ENCODE results near the gene PDE7B.

The PDE7B gene

GRCh38 chr6:135852746-135853145 is 1.2 kb downstream of the PDE7B start:
- no peaks in the 10 kb centered on the region for H3K36me3 ChIP-seq (replicated peaks)
- no peaks in the 10 kb centered on the region for H3K27me3 ChIP-seq (replicated peaks)
- peak overlapping the region; percentile 78 for H3K27ac ChIP-seq
- H3K4me3 ChIP-seq (ENCODE audit: low read depth, low read length) = peak overlapping the region; percentile 60
- DNase-seq = no peak
- TF ChIP-seq CTCF (IDR thresholded peaks at IDR 0.05; ENCODE audit: low read depth, low read length, missing control alignments) = no peak
- in situ Hi-C loops (cut with HindIII; ENCODE audit: low pct_ligation_motif_present, low sequenced_read_pairs) = no loop called here

- DNase-seq = peak; percentile 51
- TF ChIP-seq CTCF (IDR thresholded peaks at IDR 0.05; ENCODE audit: low read depth, low read length, missing control alignments) = peak; percentile 45
- Histone ChIP-seq H3K4me3 (ENCODE audit: low read depth, low read length) (peak overlapping the region; percentile 60), H3K27me3 (replicated peaks) (no peaks in the 10 kb centered on the region), H3K36me3 (replicated peaks) (no peaks in the 10 kb centered on the region), H3K27ac (peak overlapping the region; percentile 78)
- in situ Hi-C loops (cut with HindIII; ENCODE audit: low pct_ligation_motif_present, low sequenced_read_pairs) = no loop called here
These were observed 1.7 kb downstream of the PDE7B start for GRCh38 chr6:135853227-135853626.

- in situ Hi-C loops (cut with HindIII; ENCODE audit: low pct_ligation_motif_present, low sequenced_read_pairs) = no loop called here
- Histone ChIP-seq H3K36me3 (replicated peaks) (no peaks in the 10 kb centered on the region), H3K27me3 (replicated peaks) (no peaks in the 10 kb centered on the region), H3K27ac (no peak overlapping the region), H3K4me3 (ENCODE audit: low read depth, low read length) (peak overlapping the region; percentile 60)
- TF ChIP-seq CTCF (IDR thresholded peaks at IDR 0.05; ENCODE audit: low read depth, low read length, missing control alignments) = no peak
- DNase-seq = no peak
These were observed 2.5 kb downstream of the PDE7B start for GRCh38 chr6:135853986-135854385.

GRCh38 chr6:135854799-135855198 is 3.3 kb downstream of the PDE7B start:
- no peak for DNase-seq
- H3K4me3 ChIP-seq (ENCODE audit: low read depth, low read length) = no peak overlapping the region
- no peaks in the 10 kb centered on the region for H3K27me3 ChIP-seq (replicated peaks)
- in situ Hi-C loops (cut with HindIII; ENCODE audit: low pct_ligation_motif_present, low sequenced_read_pairs) = no loop called here
- TF ChIP-seq CTCF (IDR thresholded peaks at IDR 0.05; ENCODE audit: low read depth, low read length, missing control alignments) = no peak
- no peak overlapping the region for H3K27ac ChIP-seq
- no peaks in the 10 kb centered on the region for H3K36me3 ChIP-seq (replicated peaks)

GRCh38 chr6:135858931-135859330 is 7.4 kb downstream of the PDE7B start:
- H3K36me3 ChIP-seq (replicated peaks) = no peaks in the 10 kb centered on the region

More at GRCh38 chr6:135858931-135859330, 7.4 kb downstream of the PDE7B start:
- no peak overlapping the region for H3K4me3 ChIP-seq (ENCODE audit: low read depth, low read length)
- no peak overlapping the region for H3K27ac ChIP-seq
- in situ Hi-C loops (cut with HindIII; ENCODE audit: low pct_ligation_motif_present, low sequenced_read_pairs) = no loop called here
- DNase-seq = no peak
- no peaks in the 10 kb centered on the region for H3K27me3 ChIP-seq (replicated peaks)
- TF ChIP-seq CTCF (IDR thresholded peaks at IDR 0.05; ENCODE audit: low read depth, low read length, missing control alignments) = no peak

All from brain microvascular endothelial cell (primary cell).